Activated naive CD8-positive, alpha-beta T cell treated with anti-CD3 and anti-CD28 coated beads for 36 hours (primary cell): ENCODE data around the gene CCDC188. TPM values are rescaled to one million over a fixed set of nuclear protein-coding genes. Genes with fewer than 3 reads are reported as not detected.

ENCODE experiments used
- DNase-seq: peaks from one replicate; pipeline ENCODE4 v3.0.0; 2021
- H3K27ac Mint-ChIP-seq: one replicate; pipeline ENCODE4 v1.8.0; 2022; ENCODE audit warnings: mild to moderate bottlenecking, moderate library complexity, mixed read lengths
- H3K27me3 Mint-ChIP-seq: one replicate; pipeline ENCODE4 v1.8.0; 2022; ENCODE audit warnings: mild to moderate bottlenecking, mixed read lengths
- H3K36me3 Mint-ChIP-seq: one replicate; pipeline ENCODE4 v1.8.0; 2021; ENCODE audit warnings: mild to moderate bottlenecking, mixed read lengths
- H3K4me1 Mint-ChIP-seq: one replicate; pipeline ENCODE4 v1.8.0; 2021; ENCODE audit warnings: mixed read lengths
- H3K4me3 Mint-ChIP-seq: one replicate; pipeline ENCODE4 v1.8.0; 2022; ENCODE audit warnings: mild to moderate bottlenecking, moderate library complexity, mixed read lengths
- H3K9me3 Mint-ChIP-seq: one replicate; pipeline ENCODE4 v1.8.0; 2022; ENCODE audit warnings: mixed read lengths
- total RNA-seq, 2 experiments: library from RNA; stranded (reverse); gene quantifications; one replicate each; pipeline ENCODE4 v1.2.3, GENCODE V29; 2021

CCDC188 gene
- total RNA-seq, 2 experiments from 2014 or later = not detected

- Mint-ChIP-seq H3K27ac (no peak overlapping the region), H3K27me3 (no peaks in the 10 kb centered on the region), H3K4me1 (peaks cover 17% of the 10 kb centered on the region), H3K36me3 (peaks cover 2% of the 10 kb centered on the region), H3K4me3 (no peak overlapping the region), H3K9me3 (no peaks in the 10 kb centered on the region)
- no peak for DNase-seq
Observed at GRCh38 chr22:20138868-20139267, 12.0 kb downstream of the CCDC188 start.

GRCh38 chr22:20138417-20138738 lies 12.5 kb downstream of the CCDC188 start:
- Mint-ChIP-seq H3K27me3 (no peaks in the 10 kb centered on the region), H3K9me3 (no peaks in the 10 kb centered on the region), H3K27ac (no peak overlapping the region), H3K36me3 (peaks cover 2% of the 10 kb centered on the region), H3K4me3 (no peak overlapping the region), H3K4me1 (peaks cover 20% of the 10 kb centered on the region)
- DNase-seq = no peak

- Mint-ChIP-seq H3K27ac (no peak overlapping the region), H3K9me3 (no peaks in the 10 kb centered on the region), H3K36me3 (peaks cover 2% of the 10 kb centered on the region), H3K27me3 (no peaks in the 10 kb centered on the region), H3K4me1 (peaks cover 26% of the 10 kb centered on the region), H3K4me3 (no peak overlapping the region)
- DNase-seq = no peak
Observed at GRCh38 chr22:20137671-20138416, 13.0 kb downstream of the CCDC188 start.

- H3K4me1 Mint-ChIP-seq = peaks cover 26% of the 10 kb centered on the region
- H3K27me3 Mint-ChIP-seq = no peaks in the 10 kb centered on the region
- DNase-seq = no peak
- peaks cover 2% of the 10 kb centered on the region for H3K36me3 Mint-ChIP-seq
- H3K9me3 Mint-ChIP-seq = no peaks in the 10 kb centered on the region
- H3K4me3 Mint-ChIP-seq = no peak overlapping the region
- no peak overlapping the region for H3K27ac Mint-ChIP-seq
Observed at GRCh38 chr22:20137113-20137512, 13.7 kb downstream of the CCDC188 start.

- Mint-ChIP-seq H3K4me1 (peaks cover 26% of the 10 kb centered on the region), H3K27me3 (no peaks in the 10 kb centered on the region), H3K27ac (no peak overlapping the region), H3K9me3 (no peaks in the 10 kb centered on the region), H3K4me3 (no peak overlapping the region), H3K36me3 (peaks cover 2% of the 10 kb centered on the region)
- no peak for DNase-seq
Observed at GRCh38 chr22:20136603-20136873, 14.3 kb downstream of the CCDC188 start.

GRCh38 chr22:20135806-20136602 lies 14.9 kb downstream of the CCDC188 start:
- Mint-ChIP-seq H3K27me3 (no peaks in the 10 kb centered on the region), H3K36me3 (peaks cover 2% of the 10 kb centered on the region), H3K27ac (no peak overlapping the region), H3K4me1 (peaks cover 26% of the 10 kb centered on the region), H3K4me3 (no peak overlapping the region), H3K9me3 (no peaks in the 10 kb centered on the region)
- no peak for DNase-seq

GRCh38 chr22:20135265-20135664 lies 15.6 kb downstream of the CCDC188 start:
- no peak overlapping the region for H3K27ac Mint-ChIP-seq
- no peaks in the 10 kb centered on the region for H3K9me3 Mint-ChIP-seq
- peaks cover 26% of the 10 kb centered on the region for H3K4me1 Mint-ChIP-seq
- H3K36me3 Mint-ChIP-seq = peaks cover 2% of the 10 kb centered on the region
- no peak for DNase-seq
- H3K4me3 Mint-ChIP-seq = no peak overlapping the region
- H3K27me3 Mint-ChIP-seq = no peaks in the 10 kb centered on the region

GRCh38 chr22:20133930-20134549 lies 16.8 kb downstream of the CCDC188 start:
- H3K4me3 Mint-ChIP-seq = peak overlapping the region; percentile 67
- peaks cover 36% of the 10 kb centered on the region for H3K4me1 Mint-ChIP-seq

GRCh38 chr22:20132686-20133246 lies 18.1 kb downstream of the CCDC188 start:
- no peaks in the 10 kb centered on the region for H3K9me3 Mint-ChIP-seq
- H3K4me1 Mint-ChIP-seq = peaks cover 45% of the 10 kb centered on the region
- H3K36me3 Mint-ChIP-seq = peaks cover 1% of the 10 kb centered on the region
- no peak overlapping the region for H3K27ac Mint-ChIP-seq
- H3K4me3 Mint-ChIP-seq = peak overlapping the region; percentile 76
- H3K27me3 Mint-ChIP-seq = no peaks in the 10 kb centered on the region
- DNase-seq = no peak

More at GRCh38 chr22:20133930-20134549, 16.8 kb downstream of the CCDC188 start:
- no peak for DNase-seq
- no peak overlapping the region for H3K27ac Mint-ChIP-seq
- no peaks in the 10 kb centered on the region for H3K27me3 Mint-ChIP-seq
- H3K9me3 Mint-ChIP-seq = no peaks in the 10 kb centered on the region
- no peaks in the 10 kb centered on the region for H3K36me3 Mint-ChIP-seq

GRCh38 chr22:20131859-20132685 lies 18.8 kb downstream of the CCDC188 start:
- Mint-ChIP-seq H3K27ac (no peak overlapping the region), H3K27me3 (no peaks in the 10 kb centered on the region), H3K36me3 (peaks cover 4% of the 10 kb centered on the region), H3K4me3 (peak overlapping the region; percentile 76), H3K9me3 (no peaks in the 10 kb centered on the region), H3K4me1 (peaks cover 42% of the 10 kb centered on the region)
- peak; percentile 23 for DNase-seq

GRCh38 chr22:20131597-20131858 lies 19.3 kb downstream of the CCDC188 start, which contains the start of gene ZDHHC8:
Gene ZDHHC8, plus strand, starts transcription at chr22:20131804. Its CDS starts 144 bp downstream, at chr22:20131948.
- H3K4me3 Mint-ChIP-seq = peak within 1 kb of the TSS; percentile 76
- no peaks in the 10 kb centered on the region for H3K27me3 Mint-ChIP-seq
- peaks cover 4% of the 10 kb centered on the region for H3K36me3 Mint-ChIP-seq
- H3K9me3 Mint-ChIP-seq = no peaks in the 10 kb centered on the region
- H3K4me1 Mint-ChIP-seq = peaks cover 41% of the 10 kb centered on the region
- no peak within 1 kb of the TSS for H3K27ac Mint-ChIP-seq
- DNase-seq = peak; percentile 44

GRCh38 chr22:20130731-20131596 lies 19.9 kb downstream of the CCDC188 start:
- Mint-ChIP-seq H3K4me1 (peaks cover 37% of the 10 kb centered on the region), H3K4me3 (peak overlapping the region; percentile 63), H3K9me3 (no peaks in the 10 kb centered on the region), H3K27me3 (no peaks in the 10 kb centered on the region), H3K27ac (no peak overlapping the region), H3K36me3 (peaks cover 6% of the 10 kb centered on the region)
- peak; percentile 77 for DNase-seq

GRCh38 chr22:20130319-20130718 lies 20.5 kb downstream of the CCDC188 start:
- no peak overlapping the region for H3K4me3 Mint-ChIP-seq
- DNase-seq = no peak
- no peaks in the 10 kb centered on the region for H3K9me3 Mint-ChIP-seq
- no peaks in the 10 kb centered on the region for H3K27me3 Mint-ChIP-seq
- H3K27ac Mint-ChIP-seq = no peak overlapping the region
- peaks cover 6% of the 10 kb centered on the region for H3K36me3 Mint-ChIP-seq
- H3K4me1 Mint-ChIP-seq = peaks cover 37% of the 10 kb centered on the region

GRCh38 chr22:20129747-20130014 lies 21.2 kb downstream of the CCDC188 start:
- H3K36me3 Mint-ChIP-seq = peaks cover 6% of the 10 kb centered on the region
- no peak overlapping the region for H3K27ac Mint-ChIP-seq
- H3K4me1 Mint-ChIP-seq = peaks cover 37% of the 10 kb centered on the region
- no peak overlapping the region for H3K4me3 Mint-ChIP-seq
- no peaks in the 10 kb centered on the region for H3K27me3 Mint-ChIP-seq
- DNase-seq = no peak
- no peaks in the 10 kb centered on the region for H3K9me3 Mint-ChIP-seq
